ENCODE results near the gene ANK2.

ANK2 gene

DNA sequence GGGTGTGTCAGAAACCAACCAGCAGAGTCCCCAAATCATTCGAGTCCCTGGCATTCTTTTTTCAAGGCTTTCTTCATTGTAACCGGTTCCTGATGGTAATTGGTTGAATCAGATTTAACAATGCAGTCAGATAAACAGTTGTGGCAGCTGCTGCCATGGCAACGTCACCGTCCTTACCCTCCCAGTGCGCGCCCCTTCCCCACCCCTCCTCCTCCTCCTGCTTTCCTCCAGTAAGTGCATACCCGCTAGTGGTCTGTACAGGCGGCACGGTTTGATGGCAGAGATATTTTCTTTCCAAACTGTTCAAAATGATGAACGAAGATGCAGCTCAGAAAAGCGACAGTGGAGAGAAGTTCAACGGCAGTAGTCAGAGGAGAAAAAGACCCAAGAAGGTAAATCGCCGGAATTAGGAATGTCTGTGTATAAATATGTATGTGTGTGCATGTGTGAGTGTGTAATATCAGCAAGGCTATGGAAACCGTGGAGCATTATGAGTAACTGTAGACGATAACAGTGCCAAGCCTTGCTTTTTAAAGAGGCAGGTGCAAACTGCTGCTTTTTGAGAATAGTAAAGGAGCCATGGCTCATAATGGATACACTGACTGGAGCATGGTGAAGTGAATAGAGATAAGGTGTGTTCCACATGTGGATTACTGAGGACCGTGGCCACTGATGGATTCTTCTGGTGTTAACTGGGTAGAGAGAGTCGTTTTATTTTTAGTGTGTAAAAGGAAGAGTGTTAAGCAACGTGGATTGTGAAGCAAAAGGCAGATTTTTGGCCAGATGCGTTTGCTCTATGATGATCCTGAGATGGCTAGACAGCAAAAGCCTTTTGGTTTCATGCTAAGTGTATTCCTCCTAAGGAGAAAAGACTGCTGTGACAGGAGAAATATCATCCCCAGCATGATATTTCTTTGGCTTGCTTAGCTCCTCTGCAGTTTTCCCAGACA is at the start of gene ANK2:
Gene ANK2, plus strand, starts transcription at position 233 of the 950 bp plus-strand sequence. Its CDS starts 76 bp downstream, at position 309.
- peak; percentile 0 for DNase-seq (ENCODE audit: low read depth)

DNA sequence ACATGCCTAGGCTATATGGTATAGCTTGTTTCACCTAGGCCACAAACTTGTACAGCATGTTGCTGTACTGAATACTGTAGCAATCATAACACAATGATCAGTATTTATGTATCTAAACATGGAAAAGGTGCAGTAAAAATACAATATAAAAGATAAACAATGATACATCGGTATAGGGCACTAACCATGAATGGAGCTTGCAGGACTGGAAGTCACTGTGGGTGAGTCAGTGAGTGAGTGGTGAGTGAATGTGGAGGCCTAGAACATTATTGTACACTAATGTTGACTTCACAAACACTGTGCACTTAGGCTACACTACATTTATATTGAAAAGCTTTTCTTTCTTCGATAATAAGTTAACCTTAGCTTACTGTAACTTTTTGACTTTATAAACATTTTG is 45.6 kb upstream of the ANK2 start:
- DNase-seq (ENCODE audit: low read depth): no peak

DNA sequence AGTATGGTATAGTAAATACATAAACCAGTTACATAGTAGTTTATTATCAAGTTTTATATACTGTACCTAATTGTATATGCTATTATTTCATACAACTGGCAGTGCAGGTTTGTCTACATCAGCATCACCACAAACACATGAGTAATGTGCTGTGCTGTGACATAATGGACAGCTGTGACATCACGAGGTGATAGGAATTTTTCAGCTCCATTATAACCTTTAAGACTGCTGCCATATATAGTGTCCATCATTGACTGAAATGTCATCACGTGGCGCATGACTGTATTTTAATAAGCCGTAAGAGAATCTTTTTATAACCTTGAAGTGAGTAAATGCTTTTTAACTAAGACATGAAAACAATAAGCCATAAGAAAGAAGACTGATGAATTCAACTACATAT is 44.8 kb upstream of the ANK2 start:
- no peak for DNase-seq (ENCODE audit: low read depth)

DNA sequence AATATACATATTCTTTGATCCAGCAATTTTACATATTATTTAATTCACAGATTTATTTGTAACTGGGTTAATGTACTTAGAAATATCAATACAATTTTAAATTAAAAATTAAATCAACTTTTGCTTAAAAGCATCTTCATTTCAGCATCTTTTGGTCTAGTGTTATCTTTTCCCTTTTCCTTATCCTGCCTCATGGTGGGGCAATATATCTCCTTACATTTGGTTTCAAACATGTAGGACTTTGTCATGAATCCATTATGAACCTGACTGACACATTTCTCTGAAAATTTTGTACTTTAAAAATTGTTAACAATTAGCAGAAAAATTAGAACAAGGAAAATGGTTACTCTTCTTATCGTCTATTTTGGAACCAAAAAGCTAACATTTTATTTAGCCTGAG is 42.8 kb upstream of the ANK2 start:
- DNase-seq (ENCODE audit: low read depth): no peak

DNA sequence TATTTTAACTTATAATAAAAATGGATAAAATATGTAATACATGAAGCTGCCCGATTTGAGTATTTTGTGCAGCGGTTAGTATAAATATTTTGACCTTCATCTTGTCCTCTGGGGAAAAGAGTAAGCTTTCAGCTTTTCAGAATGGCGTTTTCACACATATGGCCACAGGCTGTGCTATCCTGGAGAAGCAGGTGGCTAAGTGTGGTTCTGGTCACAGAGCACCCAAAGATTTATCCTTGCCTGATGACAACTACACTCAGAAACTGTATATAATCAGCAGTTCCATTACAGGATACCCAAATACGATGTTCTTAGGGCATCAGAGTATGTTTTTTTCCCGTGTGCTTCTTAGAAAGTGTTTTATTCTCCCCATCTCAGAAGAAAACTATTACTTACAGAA is 42.3 kb upstream of the ANK2 start:
- DNase-seq (ENCODE audit: low read depth): no peak

- no peak for DNase-seq (ENCODE audit: low read depth)
Observed at GRCh38 chr4:113008135-113008534, 41.3 kb upstream of the ANK2 start.

DNA sequence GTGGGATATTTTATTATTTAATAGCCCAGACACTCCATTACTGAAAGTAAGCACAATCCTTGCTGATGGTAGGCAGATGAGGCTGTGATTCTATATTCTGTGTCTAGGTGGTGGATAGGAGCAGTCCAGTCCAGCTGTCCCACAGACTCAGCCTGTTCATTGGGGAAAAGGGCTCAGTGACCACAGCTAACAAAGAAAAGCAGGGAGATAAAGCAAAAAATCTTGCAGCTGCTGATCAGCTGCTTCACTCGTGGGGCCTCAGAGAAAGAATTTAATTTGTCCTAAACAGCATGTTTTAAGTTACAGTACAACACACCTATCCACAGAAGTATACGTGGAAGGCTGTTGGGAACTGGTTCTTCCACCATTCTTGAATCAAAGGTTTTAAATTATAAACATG is 40.7 kb upstream of the ANK2 start:
- DNase-seq (ENCODE audit: low read depth): no peak

DNA sequence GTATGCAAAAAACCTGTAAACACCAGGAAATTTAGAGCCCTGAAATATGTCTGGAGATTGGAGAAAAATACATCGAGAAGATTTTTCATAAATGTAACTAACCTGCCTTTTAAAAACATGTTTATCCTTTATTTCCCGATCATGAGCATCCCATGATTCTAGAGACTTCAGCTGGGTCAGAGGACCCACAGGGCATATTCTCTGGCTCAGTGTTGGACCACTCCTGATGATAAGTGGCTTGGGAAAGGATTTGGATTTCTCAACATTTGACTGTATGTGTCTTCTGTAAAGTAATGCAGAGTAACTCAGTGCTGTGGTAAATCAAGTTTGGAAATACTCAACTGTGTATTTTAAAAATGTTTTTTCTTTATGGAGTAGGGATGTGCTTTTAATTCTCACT is 40.0 kb upstream of the ANK2 start:
- DNase-seq (ENCODE audit: low read depth): no peak

- DNase-seq (ENCODE audit: low read depth): no peak
Observed at GRCh38 chr4:113012122-113012725, 37.2 kb upstream of the ANK2 start.

- no peak for DNase-seq (ENCODE audit: low read depth)
Observed at GRCh38 chr4:113012786-113013185, 36.7 kb upstream of the ANK2 start.

DNA sequence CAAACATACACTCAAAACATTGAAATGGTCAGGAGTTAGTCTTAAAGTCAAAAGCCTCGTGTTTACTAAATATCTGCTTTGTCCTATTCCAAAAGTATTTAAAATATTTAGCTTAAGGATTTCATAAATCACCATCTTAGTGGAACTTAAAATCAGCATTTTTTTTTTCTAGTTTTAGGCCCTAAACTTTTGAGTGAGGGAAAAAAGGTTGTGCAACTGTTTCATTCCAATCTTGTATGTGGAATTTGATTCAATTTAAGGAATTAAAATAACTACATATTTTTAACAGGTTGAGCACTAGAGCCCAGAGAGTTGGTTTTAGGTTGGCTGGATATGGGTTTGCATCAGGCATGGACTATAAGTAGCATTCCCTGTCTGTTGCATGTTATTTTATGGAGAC is 35.7 kb upstream of the ANK2 start:
- DNase-seq (ENCODE audit: low read depth): no peak

GRCh38 chr4:113016377-113016776 is 33.1 kb upstream of the ANK2 start:
- DNase-seq (ENCODE audit: low read depth): no peak

GRCh38 chr4:113020966-113021365 is 28.5 kb upstream of the ANK2 start:
- peak; percentile 2 for DNase-seq (ENCODE audit: low read depth)

DNA sequence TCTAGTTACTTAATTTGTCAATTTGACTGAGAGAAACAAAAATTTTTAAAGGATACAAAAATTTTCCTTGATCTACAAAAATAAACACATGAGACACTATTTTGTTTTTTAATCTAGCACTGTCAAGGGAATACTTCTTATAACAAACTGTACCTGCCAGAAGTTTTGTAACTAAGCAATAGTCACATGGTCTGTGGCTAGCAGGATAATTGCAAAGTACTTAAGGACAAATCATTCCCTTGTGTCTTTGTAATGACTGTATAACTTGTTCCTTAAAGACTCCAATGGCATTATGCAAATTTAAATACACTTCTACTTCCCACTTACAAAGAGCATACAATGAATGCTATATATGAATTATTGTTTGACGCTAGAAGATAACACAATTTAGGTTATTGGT is 25.1 kb upstream of the ANK2 start:
- no peak for DNase-seq (ENCODE audit: low read depth)

- DNase-seq (ENCODE audit: low read depth): no peak
Observed at GRCh38 chr4:113025416-113025815, 24.0 kb upstream of the ANK2 start.

- DNase-seq (ENCODE audit: low read depth): peak; percentile 14
Observed at GRCh38 chr4:113026556-113026955, 22.9 kb upstream of the ANK2 start.

DNA sequence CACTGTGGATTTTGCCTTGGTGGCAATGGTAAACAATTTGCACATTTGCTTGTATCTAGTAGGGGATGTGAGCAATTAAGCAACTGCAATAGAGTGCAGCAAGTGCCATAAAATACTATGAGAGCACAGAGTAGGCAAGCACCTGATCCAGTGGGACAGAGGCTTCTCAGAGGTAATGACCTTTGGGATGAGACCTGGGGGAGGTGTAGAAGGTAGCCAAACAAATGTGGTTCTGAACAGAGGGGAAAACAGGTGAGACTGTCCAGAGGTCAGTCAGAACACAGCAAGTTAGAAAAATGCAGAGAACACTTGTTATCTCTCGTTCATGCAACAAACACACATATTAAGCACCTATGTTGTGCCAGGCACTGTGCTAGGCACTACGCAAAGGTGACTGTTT is 21.4 kb upstream of the ANK2 start:
- DNase-seq (ENCODE audit: low read depth): no peak

GRCh38 chr4:113031212-113031611 is 18.2 kb upstream of the ANK2 start:
- DNase-seq (ENCODE audit: low read depth): no peak

DNA sequence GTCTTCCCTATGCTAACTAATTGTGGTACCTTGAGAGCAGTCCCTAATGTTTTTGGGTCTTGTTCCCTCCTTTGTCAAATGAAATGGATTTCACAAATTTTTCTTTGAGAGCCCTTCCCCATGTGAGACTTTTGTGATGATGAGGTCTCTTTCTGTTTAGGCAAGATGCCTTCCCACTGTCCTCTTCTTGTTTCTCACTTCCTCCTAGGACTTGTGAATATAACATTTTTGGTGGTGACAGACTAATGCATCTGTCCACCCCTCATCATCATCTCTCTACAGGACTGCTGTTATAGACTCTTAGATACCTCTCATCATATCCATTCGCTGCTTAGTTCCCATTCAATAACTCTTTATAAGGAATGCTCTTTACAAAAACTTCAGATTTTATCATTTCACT is 8.7 kb upstream of the ANK2 start:
- DNase-seq (ENCODE audit: low read depth): no peak

- DNase-seq (ENCODE audit: low read depth): no peak
Observed at GRCh38 chr4:113042502-113042901, 7.0 kb upstream of the ANK2 start.

DNA sequence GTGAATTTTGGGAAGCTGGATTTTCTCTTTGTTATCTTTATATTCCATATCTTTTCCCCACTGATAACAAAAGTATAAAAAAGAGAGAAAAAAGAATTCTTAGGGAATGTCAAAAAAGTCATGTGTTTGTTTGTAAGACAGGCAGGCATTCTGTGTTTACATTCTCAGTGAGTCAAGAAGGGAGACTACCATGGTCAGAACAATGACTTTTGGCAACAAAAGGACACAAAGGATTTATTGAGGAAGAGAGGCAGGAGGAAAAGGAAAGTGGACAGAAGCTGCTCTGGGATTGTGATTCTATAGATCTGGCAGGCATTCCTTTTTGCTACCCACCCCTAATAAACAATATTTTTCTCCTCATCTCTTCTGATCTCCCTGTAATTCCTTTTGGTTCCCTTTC is 5.9 kb upstream of the ANK2 start:
- DNase-seq (ENCODE audit: low read depth): no peak

GRCh38 chr4:113050371-113050755 is 910 bp downstream of the ANK2 start:
- no peak for DNase-seq (ENCODE audit: low read depth)

DNA sequence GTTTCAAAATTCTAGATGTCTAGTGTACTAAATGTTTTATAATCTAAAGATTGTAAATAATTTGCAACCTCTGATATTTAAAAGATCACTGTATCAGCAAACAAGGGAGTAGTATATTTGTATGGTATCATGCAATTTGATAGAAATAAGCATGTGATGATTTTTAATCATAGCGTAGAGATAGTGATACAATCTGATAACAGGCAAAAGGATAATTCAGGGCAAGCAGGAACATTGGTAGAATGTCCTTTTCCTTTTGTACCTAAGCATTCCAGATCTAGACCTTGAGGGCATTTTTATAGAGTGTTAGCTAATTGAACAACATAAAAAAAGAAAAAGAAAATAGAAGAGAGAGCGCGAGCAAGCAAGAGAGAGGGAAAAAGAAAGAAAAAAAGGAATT is 1.4 kb downstream of the ANK2 start:
- DNase-seq (ENCODE audit: low read depth): no peak

GRCh38 chr4:113051361-113051760 is 1.9 kb downstream of the ANK2 start:
- no peak for DNase-seq (ENCODE audit: low read depth)
